Measurements from ENCODE around the gene ALDOB. TPM values are rescaled to one million over a fixed set of nuclear protein-coding genes. Genes with fewer than 3 reads are reported as not detected.

Gene ALDOB
- total RNA-seq, 2 donors from 2014 or later = 0.29 TPM; not detected in 1

GRCh38 chr9:101428909-101429308 lies 6.7 kb downstream of the ALDOB start:
- H3K4me3 ChIP-seq (ENCODE audit: low read length) = no peak overlapping the region
- no peak overlapping the region for H3K9ac ChIP-seq (ENCODE audit: extremely low read depth, low read length, poor library complexity, severe bottlenecking)
- WGBS, 2 experiments (ENCODE audit: insufficient coverage in 1 of 2, insufficient read length in 1 of 2) = 93% methylated on average over 3 of the region's 3 CpGs; no CpG with 5 or more reads in 1 of the 2 experiments
- H3K27ac Mint-ChIP-seq = no peak overlapping the region
- no peak overlapping the region for H3K4me3 Mint-ChIP-seq
- no peak for DNase-seq
- H3K36me3 Mint-ChIP-seq (ENCODE audit: low read depth) = no peaks in the 10 kb centered on the region
- no peaks in the 10 kb centered on the region for H3K4me1 ChIP-seq (ENCODE audit: control insufficient read depth, insufficient read depth, low read length)
- H3K27me3 Mint-ChIP-seq (ENCODE audit: insufficient read depth) = peaks cover 12% of the 10 kb centered on the region
- H3K9me3 Mint-ChIP-seq = no peaks in the 10 kb centered on the region
- no peaks in the 10 kb centered on the region for H3K36me3 ChIP-seq (ENCODE audit: control insufficient read depth, insufficient read depth, low read length)
- peaks cover 7% of the 10 kb centered on the region for H3K27me3 ChIP-seq (ENCODE audit: control insufficient read depth, insufficient read depth, low read length, poor library complexity, severe bottlenecking)
- H3K4me1 Mint-ChIP-seq = no peaks in the 10 kb centered on the region
- no peak for TF ChIP-seq CTCF (conservative IDR thresholded peaks at IDR 0.05)
- H3K27ac ChIP-seq (ENCODE audit: low read depth, low read length) = no peak overlapping the region
- H3K9me3 ChIP-seq (ENCODE audit: control insufficient read depth, low read length) = no peaks in the 10 kb centered on the region

GRCh38 chr9:101427957-101428655 lies 7.5 kb downstream of the ALDOB start:
- no peaks in the 10 kb centered on the region for H3K9me3 ChIP-seq (ENCODE audit: control insufficient read depth, low read length)
- no peaks in the 10 kb centered on the region for H3K9me3 Mint-ChIP-seq
- peaks cover 12% of the 10 kb centered on the region for H3K27me3 Mint-ChIP-seq (ENCODE audit: insufficient read depth)
- H3K36me3 Mint-ChIP-seq (ENCODE audit: low read depth) = no peaks in the 10 kb centered on the region
- no peak overlapping the region for H3K27ac ChIP-seq (ENCODE audit: low read depth, low read length)
- no peak for TF ChIP-seq CTCF (conservative IDR thresholded peaks at IDR 0.05)
- WGBS, 2 experiments (ENCODE audit: insufficient coverage in 1 of 2, insufficient read length in 1 of 2) = 89 to 100% methylated on average over 1 to 3 of the region's 3 CpGs
- no peak overlapping the region for H3K4me3 Mint-ChIP-seq
- no peak for DNase-seq
- H3K9ac ChIP-seq (ENCODE audit: extremely low read depth, low read length, poor library complexity, severe bottlenecking) = no peak overlapping the region
- H3K27me3 ChIP-seq (ENCODE audit: control insufficient read depth, insufficient read depth, low read length, poor library complexity, severe bottlenecking) = peaks cover 7% of the 10 kb centered on the region
- no peaks in the 10 kb centered on the region for H3K36me3 ChIP-seq (ENCODE audit: control insufficient read depth, insufficient read depth, low read length)
- H3K27ac Mint-ChIP-seq = no peak overlapping the region
- no peaks in the 10 kb centered on the region for H3K4me1 ChIP-seq (ENCODE audit: control insufficient read depth, insufficient read depth, low read length)
- H3K4me3 ChIP-seq (ENCODE audit: low read length) = no peak overlapping the region
- H3K4me1 Mint-ChIP-seq = no peaks in the 10 kb centered on the region

GRCh38 chr9:101427358-101427757 lies 8.2 kb downstream of the ALDOB start:
- TF ChIP-seq CTCF (conservative IDR thresholded peaks at IDR 0.05) = no peak
- H3K4me3 Mint-ChIP-seq = no peak overlapping the region
- no peaks in the 10 kb centered on the region for H3K4me1 Mint-ChIP-seq
- DNase-seq = no peak
- Histone ChIP-seq H3K36me3 (ENCODE audit: control insufficient read depth, insufficient read depth, low read length) (no peaks in the 10 kb centered on the region), H3K4me3 (ENCODE audit: low read length) (no peak overlapping the region), H3K27ac (ENCODE audit: low read depth, low read length) (no peak overlapping the region), H3K4me1 (ENCODE audit: control insufficient read depth, insufficient read depth, low read length) (no peaks in the 10 kb centered on the region), H3K9ac (ENCODE audit: extremely low read depth, low read length, poor library complexity, severe bottlenecking) (no peak overlapping the region), H3K27me3 (ENCODE audit: control insufficient read depth, insufficient read depth, low read length, poor library complexity, severe bottlenecking) (peaks cover 7% of the 10 kb centered on the region), H3K9me3 (ENCODE audit: control insufficient read depth, low read length) (no peaks in the 10 kb centered on the region)
- H3K27ac Mint-ChIP-seq = no peak overlapping the region
- H3K36me3 Mint-ChIP-seq (ENCODE audit: low read depth) = no peaks in the 10 kb centered on the region
- H3K27me3 Mint-ChIP-seq (ENCODE audit: insufficient read depth) = peaks cover 12% of the 10 kb centered on the region
- no peaks in the 10 kb centered on the region for H3K9me3 Mint-ChIP-seq
- WGBS, 2 experiments (ENCODE audit: insufficient coverage in 1 of 2, insufficient read length in 1 of 2) = 93 to 96% methylated on average over 8 of the region's 8 CpGs

All from endodermal cell (in vitro differentiated cells).